ENCODE data around the gene CACNB2.
"Not testable (repeated sequence)": the region's sequence is repeated elsewhere in the genome, so short reads cannot be mapped to it uniquely, and the experiment has no call there.

CACNB2 gene

GRCh38 chr10:18438361-18439126 is 298.3 kb downstream of the CACNB2 start:
- no peaks in the 10 kb centered on the region for H3K9me3 ChIP-seq (ENCODE audit: control insufficient read depth, low read length)
- H3K36me3 ChIP-seq (ENCODE audit: control insufficient read depth in 1 of 2, insufficient read depth in 2 of 2, low read depth in 1 of 2, low read length in 2 of 2), result no peaks in the 10 kb centered on the region
- no peaks in the 10 kb centered on the region for H3K4me1 ChIP-seq (ENCODE audit: control insufficient read depth, insufficient read depth, low read depth, low read length)
- no peak overlapping the region for H4K91ac ChIP-seq (ENCODE audit: low read length)
- no peak overlapping the region for H3K4ac ChIP-seq (ENCODE audit: low read depth in 1 of 2, low read length in 2 of 2)
- no peak overlapping the region for H3K18ac ChIP-seq (ENCODE audit: low read depth in 1 of 2, low read length in 2 of 2)
- no peak overlapping the region for H2BK5ac ChIP-seq (ENCODE audit: low read depth, low read length, poor library complexity, severe bottlenecking)
- H2BK120ac ChIP-seq (ENCODE audit: low read depth, low read length), result no peak overlapping the region
- no peak overlapping the region for H3K9ac ChIP-seq (ENCODE audit: low read length)
- no peaks in the 10 kb centered on the region for H3K79me1 ChIP-seq (replicated peaks; ENCODE audit: low read length, poor library complexity, severe bottlenecking)
- no peak overlapping the region for H3K14ac ChIP-seq (ENCODE audit: low read length in 2 of 2)
- H3K4me3 ChIP-seq (ENCODE audit: insufficient read depth in 1 of 2, low read depth in 1 of 2, low read length in 2 of 2), result no peak overlapping the region
- no peak overlapping the region for H3K4me2 ChIP-seq (ENCODE audit: low read length, poor library complexity, severe bottlenecking)
- no peak overlapping the region for H2BK12ac ChIP-seq (ENCODE audit: low read length in 2 of 2)
- no peaks in the 10 kb centered on the region for H3K27me3 ChIP-seq (ENCODE audit: control insufficient read depth in 1 of 2, insufficient read depth in 1 of 2, low read length in 2 of 2)
- no peak overlapping the region for H4K8ac ChIP-seq (ENCODE audit: low read length)
- H3K23ac ChIP-seq (ENCODE audit: low read length in 2 of 2), result no peak overlapping the region
- H2AFZ ChIP-seq (ENCODE audit: low read depth, low read length), result no peak overlapping the region
- H3K27ac ChIP-seq (ENCODE audit: low read length, poor library complexity, severe bottlenecking), result no peak overlapping the region
- no peak overlapping the region for H2AK5ac ChIP-seq (ENCODE audit: low read length, severe bottlenecking)
- no peak overlapping the region for H2BK15ac ChIP-seq (ENCODE audit: low read depth, poor library complexity, severe bottlenecking)
- no peak for DNase-seq
- 91% methylated on average over 15 of the region's 17 CpGs for WGBS

- no peak overlapping the region for H2AFZ ChIP-seq (ENCODE audit: low read depth, low read length)
- no peak for DNase-seq
- no peak overlapping the region for H3K14ac ChIP-seq (ENCODE audit: low read length in 2 of 2)
- H2AK5ac ChIP-seq (ENCODE audit: low read length, severe bottlenecking), result no peak overlapping the region
- no peak overlapping the region for H3K9ac ChIP-seq (ENCODE audit: low read length)
- H3K27me3 ChIP-seq (ENCODE audit: control insufficient read depth in 1 of 2, insufficient read depth in 1 of 2, low read length in 2 of 2), result no peaks in the 10 kb centered on the region
- no peaks in the 10 kb centered on the region for H3K9me3 ChIP-seq (ENCODE audit: control insufficient read depth, low read length)
- H2BK12ac ChIP-seq (ENCODE audit: low read length in 2 of 2), result no peak overlapping the region
- H3K4me2 ChIP-seq (ENCODE audit: low read length, poor library complexity, severe bottlenecking), result no peak overlapping the region
- no peak overlapping the region for H2BK120ac ChIP-seq (ENCODE audit: low read depth, low read length)
- H3K27ac ChIP-seq (ENCODE audit: low read length, poor library complexity, severe bottlenecking), result no peak overlapping the region
- H4K91ac ChIP-seq (ENCODE audit: low read length), result no peak overlapping the region
- WGBS, result 73% methylated on average over 4 of the region's 4 CpGs
- no peaks in the 10 kb centered on the region for H3K4me1 ChIP-seq (ENCODE audit: control insufficient read depth, insufficient read depth, low read depth, low read length)
- no peaks in the 10 kb centered on the region for H3K79me1 ChIP-seq (replicated peaks; ENCODE audit: low read length, poor library complexity, severe bottlenecking)
- no peak overlapping the region for H3K4me3 ChIP-seq (ENCODE audit: insufficient read depth in 1 of 2, low read depth in 1 of 2, low read length in 2 of 2)
- no peak overlapping the region for H3K4ac ChIP-seq (ENCODE audit: low read depth in 1 of 2, low read length in 2 of 2)
- H3K36me3 ChIP-seq (ENCODE audit: control insufficient read depth in 1 of 2, insufficient read depth in 2 of 2, low read depth in 1 of 2, low read length in 2 of 2), result no peaks in the 10 kb centered on the region
- H2BK15ac ChIP-seq (ENCODE audit: low read depth, poor library complexity, severe bottlenecking), result no peak overlapping the region
- H3K23ac ChIP-seq (ENCODE audit: low read length in 2 of 2), result no peak overlapping the region
- H4K8ac ChIP-seq (ENCODE audit: low read length), result no peak overlapping the region
- H3K18ac ChIP-seq (ENCODE audit: low read depth in 1 of 2, low read length in 2 of 2), result no peak overlapping the region
- no peak overlapping the region for H2BK5ac ChIP-seq (ENCODE audit: low read depth, low read length, poor library complexity, severe bottlenecking)
These were observed 299.4 kb downstream of the CACNB2 start for GRCh38 chr10:18439601-18440000.

GRCh38 chr10:18445635-18446034 is 305.4 kb downstream of the CACNB2 start:
- not testable (repeated sequence) for H2AFZ ChIP-seq (ENCODE audit: low read depth, low read length); H3K36me3 ChIP-seq (ENCODE audit: control insufficient read depth in 1 of 2, insufficient read depth in 2 of 2, low read depth in 1 of 2, low read length in 2 of 2); H2AK5ac ChIP-seq (ENCODE audit: low read length, severe bottlenecking); H3K4me2 ChIP-seq (ENCODE audit: low read length, poor library complexity, severe bottlenecking); H3K18ac ChIP-seq (ENCODE audit: low read depth in 1 of 2, low read length in 2 of 2); H4K91ac ChIP-seq (ENCODE audit: low read length); DNase-seq; H3K79me1 ChIP-seq (replicated peaks; ENCODE audit: low read length, poor library complexity, severe bottlenecking); H3K27me3 ChIP-seq (ENCODE audit: control insufficient read depth in 1 of 2, insufficient read depth in 1 of 2, low read length in 2 of 2); H2BK120ac ChIP-seq (ENCODE audit: low read depth, low read length); H3K4me1 ChIP-seq (ENCODE audit: control insufficient read depth, insufficient read depth, low read depth, low read length); H3K14ac ChIP-seq (ENCODE audit: low read length in 2 of 2); H2BK15ac ChIP-seq (ENCODE audit: low read depth, poor library complexity, severe bottlenecking); H3K4ac ChIP-seq (ENCODE audit: low read depth in 1 of 2, low read length in 2 of 2); H2BK5ac ChIP-seq (ENCODE audit: low read depth, low read length, poor library complexity, severe bottlenecking); H3K9ac ChIP-seq (ENCODE audit: low read length); H3K23ac ChIP-seq (ENCODE audit: low read length in 2 of 2); H2BK12ac ChIP-seq (ENCODE audit: low read length in 2 of 2); H3K9me3 ChIP-seq (ENCODE audit: control insufficient read depth, low read length); H4K8ac ChIP-seq (ENCODE audit: low read length); H3K27ac ChIP-seq (ENCODE audit: low read length, poor library complexity, severe bottlenecking); H3K4me3 ChIP-seq (ENCODE audit: insufficient read depth in 1 of 2, low read depth in 1 of 2, low read length in 2 of 2)
- WGBS, result 67% methylated on average over 6 of the region's 6 CpGs

- Histone ChIP-seq H3K4ac (ENCODE audit: low read depth in 1 of 2, low read length in 2 of 2) (no peak overlapping the region), H3K14ac (ENCODE audit: low read length in 2 of 2) (no peak overlapping the region)
- DNase-seq, result no peak
These were observed 306.0 kb downstream of the CACNB2 start for GRCh38 chr10:18446205-18446604.

More at GRCh38 chr10:18446205-18446604, 306.0 kb downstream of the CACNB2 start:
- Histone ChIP-seq H4K8ac (ENCODE audit: low read length) (no peak overlapping the region), H3K23ac (ENCODE audit: low read length in 2 of 2) (no peak overlapping the region), H2AK5ac (ENCODE audit: low read length, severe bottlenecking) (no peak overlapping the region), H3K9ac (ENCODE audit: low read length) (no peak overlapping the region), H3K79me1 (replicated peaks; ENCODE audit: low read length, poor library complexity, severe bottlenecking) (no peaks in the 10 kb centered on the region), H2BK5ac (ENCODE audit: low read depth, low read length, poor library complexity, severe bottlenecking) (no peak overlapping the region), H3K4me3 (ENCODE audit: insufficient read depth in 1 of 2, low read depth in 1 of 2, low read length in 2 of 2) (no peak overlapping the region), H3K9me3 (ENCODE audit: control insufficient read depth, low read length) (no peaks in the 10 kb centered on the region), H3K4me2 (ENCODE audit: low read length, poor library complexity, severe bottlenecking) (no peak overlapping the region), H2BK15ac (ENCODE audit: low read depth, poor library complexity, severe bottlenecking) (no peak overlapping the region), H3K4me1 (ENCODE audit: control insufficient read depth, insufficient read depth, low read depth, low read length) (no peaks in the 10 kb centered on the region), H4K91ac (ENCODE audit: low read length) (no peak overlapping the region), H2BK12ac (ENCODE audit: low read length in 2 of 2) (no peak overlapping the region), H3K36me3 (ENCODE audit: control insufficient read depth in 1 of 2, insufficient read depth in 2 of 2, low read depth in 1 of 2, low read length in 2 of 2) (no peaks in the 10 kb centered on the region), H3K27ac (ENCODE audit: low read length, poor library complexity, severe bottlenecking) (no peak overlapping the region), H2AFZ (ENCODE audit: low read depth, low read length) (no peak overlapping the region), H3K27me3 (ENCODE audit: control insufficient read depth in 1 of 2, insufficient read depth in 1 of 2, low read length in 2 of 2) (no peaks in the 10 kb centered on the region), H2BK120ac (ENCODE audit: low read depth, low read length) (no peak overlapping the region), H3K18ac (ENCODE audit: low read depth in 1 of 2, low read length in 2 of 2) (no peak overlapping the region)

All from mesenchymal stem cell (in vitro differentiated cells and primary cell).